GM20431 (cell line): ENCODE measurements around the gene NCMAP.
"Not testable (repeated sequence)": the region's sequence is repeated elsewhere in the genome, so short reads cannot be mapped to it uniquely, and the experiment has no call there.

Experiments used
- in situ Hi-C: fragments of 300-500 bp; cut with MseI, MboI; formaldehyde crosslinking; loops from one replicate; pipeline ENCODE4 v1.15.0; 2020; ENCODE audit warnings: low sequenced_read_pairs; ENCODE audit not compliant: unreplicated experiment

Gene NCMAP

GRCh38 chr1:24540906-24541710, 14.8 kb upstream of the NCMAP start:
- in situ Hi-C loops = no loop called here

DNA sequence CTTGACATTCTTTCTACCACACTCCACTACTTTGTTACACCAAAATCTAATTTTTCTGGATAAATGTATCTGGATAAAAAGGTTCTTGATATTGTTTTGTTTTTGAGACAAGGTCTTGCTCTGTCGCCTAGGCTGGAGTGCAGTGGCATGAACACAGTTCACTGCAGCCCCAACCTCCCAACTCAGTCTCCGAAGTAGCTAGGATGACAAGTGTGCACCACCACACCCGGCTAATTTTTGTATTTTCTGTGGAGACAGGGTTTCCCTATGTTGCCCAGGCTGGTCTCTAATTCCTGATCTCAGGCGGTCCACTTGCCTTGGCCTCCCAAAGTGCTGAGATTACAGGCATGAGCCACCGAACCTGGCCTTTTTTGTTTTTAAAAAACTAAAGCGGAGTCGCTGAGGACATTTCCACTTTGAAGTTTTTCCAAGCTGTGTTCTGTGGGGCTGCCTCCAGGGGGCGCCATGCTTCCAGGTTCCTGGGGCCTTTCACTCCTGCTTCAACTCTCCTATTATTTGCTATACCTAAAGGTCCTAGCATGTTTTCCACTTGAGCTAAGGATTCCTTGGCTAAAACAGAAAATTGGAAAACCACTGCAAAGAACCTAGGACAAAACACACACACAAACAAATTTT, 14.1 kb upstream of the NCMAP start:
- in situ Hi-C loops = no loop called here

GRCh38 chr1:24544239-24544638, 11.6 kb upstream of the NCMAP start:
- in situ Hi-C loops = no loop called here

DNA sequence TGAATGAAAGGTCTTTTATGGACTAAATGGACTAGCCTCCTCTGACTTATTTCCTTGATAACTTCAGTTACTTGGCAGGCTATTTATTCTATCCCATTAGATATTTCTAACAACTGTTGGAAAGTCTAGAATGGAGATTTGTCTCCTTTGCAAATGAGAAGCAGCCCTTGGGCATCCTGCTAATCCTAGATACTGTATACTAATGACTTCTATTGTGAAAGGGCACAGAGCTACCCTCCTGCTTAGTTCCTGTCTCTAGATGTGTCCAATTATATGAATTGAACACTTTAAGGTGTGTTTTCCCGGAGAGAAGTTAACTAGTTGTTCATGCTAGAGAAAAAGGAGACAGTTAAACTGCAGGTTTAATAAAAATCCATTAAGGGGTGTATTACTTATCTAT, 10.2 kb upstream of the NCMAP start:
- in situ Hi-C loops = no loop called here

- in situ Hi-C loops = no loop called here
These were observed 8.7 kb upstream of the NCMAP start for GRCh38 chr1:24547195-24547594.

DNA sequence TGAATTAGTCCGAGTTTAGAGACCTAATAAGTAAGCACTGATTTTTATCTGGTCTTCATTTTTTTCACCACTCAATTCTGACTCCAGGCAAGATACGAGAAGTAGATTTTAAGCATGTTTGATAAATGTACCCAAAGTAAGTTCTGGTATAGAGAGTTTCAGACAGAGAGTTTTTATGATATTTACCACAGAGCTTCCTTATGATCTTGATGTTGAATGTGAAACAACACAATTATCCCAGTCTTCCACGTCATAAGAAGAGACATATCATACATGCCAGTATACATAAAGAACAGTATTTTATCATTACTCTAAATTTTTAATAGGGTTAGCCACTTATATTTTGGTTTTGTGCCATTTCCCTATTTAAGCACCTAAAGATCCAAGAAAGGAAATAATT, 7.8 kb upstream of the NCMAP start:
- in situ Hi-C loops = no loop called here

DNA sequence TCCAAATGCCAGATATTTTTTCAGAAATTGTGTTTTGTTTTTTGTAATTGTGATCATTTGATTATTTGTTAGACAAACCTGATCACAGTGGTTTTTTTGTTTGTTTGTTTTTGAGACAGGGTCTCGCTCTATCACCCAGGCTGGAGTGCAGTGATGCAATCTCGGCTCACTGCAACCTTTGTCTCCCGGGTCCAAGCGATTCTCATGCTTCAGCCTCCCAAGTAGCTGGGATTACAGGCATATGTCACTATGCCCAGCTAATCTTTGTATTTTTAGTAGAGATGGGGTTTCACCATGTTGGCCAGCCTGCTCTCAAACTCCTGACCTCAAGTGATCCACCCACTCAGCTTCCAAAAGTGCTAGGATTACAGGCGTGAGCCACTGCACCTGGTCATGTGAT, 6.7 kb upstream of the NCMAP start:
- in situ Hi-C loops = not testable (repeated sequence)

DNA sequence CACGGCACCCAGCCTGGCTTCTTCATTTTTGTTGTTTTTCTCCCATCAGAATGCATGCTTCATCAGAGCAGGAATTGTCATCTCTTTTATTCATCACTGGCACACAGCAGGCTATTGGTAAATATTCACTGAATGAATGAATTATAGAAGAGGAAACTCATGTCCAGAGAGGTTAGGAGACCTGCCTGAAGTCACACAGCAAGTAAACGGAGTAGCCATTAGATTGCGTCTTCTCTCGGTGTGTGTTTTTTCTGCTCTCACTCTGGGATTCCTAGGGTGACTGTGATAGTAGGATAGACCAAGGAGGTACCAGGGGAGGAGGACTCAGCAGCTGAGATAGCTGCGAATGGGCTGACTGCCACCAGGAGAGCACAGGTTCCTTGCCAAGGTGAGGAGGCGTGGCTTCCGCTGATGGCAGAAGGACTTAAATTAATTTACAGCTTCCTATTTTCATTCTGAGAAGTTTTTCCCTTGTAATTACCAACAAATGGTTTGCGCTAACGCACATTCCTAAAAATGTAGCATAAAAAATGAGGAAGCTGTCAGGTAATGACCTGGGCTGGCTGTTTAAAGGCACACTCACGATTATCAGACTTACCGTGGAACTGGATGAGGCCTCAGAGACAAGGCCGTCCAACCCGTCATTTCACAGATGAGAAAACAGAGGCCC, 4.5 kb upstream of the NCMAP start:
- in situ Hi-C loops = no loop called here

DNA sequence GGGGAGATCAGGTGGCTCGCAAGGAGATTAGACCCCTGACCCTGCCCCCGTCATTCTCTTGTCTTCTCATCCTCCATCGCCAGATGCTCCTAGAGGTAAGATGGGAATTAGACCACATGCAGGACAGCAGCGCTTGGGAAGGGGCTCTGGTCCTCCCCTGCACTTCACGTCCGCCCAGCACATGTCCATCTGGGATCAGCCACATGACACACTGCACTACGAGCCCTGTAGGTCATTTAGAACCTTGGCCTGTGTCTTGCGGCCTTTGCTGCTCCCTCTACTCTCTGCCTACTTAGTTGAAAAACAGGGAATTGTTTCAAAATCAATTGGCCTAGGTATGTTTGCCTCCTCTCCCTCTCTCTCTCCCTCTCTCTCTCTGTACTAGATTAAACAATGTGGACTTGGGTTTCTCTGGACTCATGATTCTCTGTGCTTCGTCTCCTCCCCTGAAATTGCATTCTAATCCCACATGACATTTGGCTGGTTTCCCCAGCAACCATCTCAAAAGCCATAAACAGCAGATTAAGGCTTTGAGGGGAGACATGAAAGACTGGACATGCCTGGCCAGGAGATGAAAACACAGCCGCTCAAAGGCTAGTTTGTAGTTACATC, 3.8 kb upstream of the NCMAP start:
- in situ Hi-C loops = no loop called here

DNA sequence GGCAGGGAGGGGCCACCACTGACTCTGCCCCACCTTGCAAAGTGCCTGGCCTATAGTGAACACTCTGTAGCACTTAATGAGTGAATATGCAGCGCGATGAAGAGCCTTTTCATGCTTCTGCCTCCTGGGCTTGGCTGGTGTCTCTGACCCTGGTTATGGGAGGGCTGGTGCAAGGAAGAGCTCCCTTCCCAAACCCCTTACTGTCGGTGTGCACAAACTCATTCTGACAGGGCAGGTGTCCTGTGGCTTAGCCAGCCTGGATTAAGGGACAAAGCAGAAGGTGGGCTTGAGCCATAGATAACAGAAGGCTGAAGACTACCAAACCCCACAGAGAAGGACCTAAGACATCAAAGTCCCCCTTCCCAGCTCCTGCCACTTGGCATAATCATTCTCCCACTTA, 2.0 kb upstream of the NCMAP start:
- in situ Hi-C loops = no loop called here

GRCh38 chr1:24554714-24555113, 1.2 kb upstream of the NCMAP start:
- in situ Hi-C loops = no loop called here

DNA sequence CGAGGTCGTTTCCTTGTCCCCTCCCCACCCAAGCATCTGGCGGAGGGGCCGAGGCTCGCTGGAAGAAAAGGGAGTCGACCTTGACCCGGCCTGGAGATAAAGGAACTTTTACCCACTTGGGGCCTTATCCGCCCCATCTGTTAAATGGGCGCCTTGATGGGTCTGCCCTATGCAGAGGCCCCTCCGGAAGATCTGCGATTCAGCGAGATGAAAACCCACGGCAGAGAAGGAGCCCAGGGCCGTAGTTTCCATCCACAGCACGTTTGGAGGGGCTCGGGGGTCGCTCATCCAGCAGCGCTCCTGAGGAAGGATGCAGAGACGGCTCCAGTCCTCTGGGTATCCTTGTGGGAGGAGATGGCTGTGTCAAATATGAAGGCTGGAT, 518 bp downstream of the NCMAP start:
- in situ Hi-C loops = no loop called here

- in situ Hi-C loops = no loop called here
These were observed 1.3 kb downstream of the NCMAP start for GRCh38 chr1:24557220-24557619.

DNA sequence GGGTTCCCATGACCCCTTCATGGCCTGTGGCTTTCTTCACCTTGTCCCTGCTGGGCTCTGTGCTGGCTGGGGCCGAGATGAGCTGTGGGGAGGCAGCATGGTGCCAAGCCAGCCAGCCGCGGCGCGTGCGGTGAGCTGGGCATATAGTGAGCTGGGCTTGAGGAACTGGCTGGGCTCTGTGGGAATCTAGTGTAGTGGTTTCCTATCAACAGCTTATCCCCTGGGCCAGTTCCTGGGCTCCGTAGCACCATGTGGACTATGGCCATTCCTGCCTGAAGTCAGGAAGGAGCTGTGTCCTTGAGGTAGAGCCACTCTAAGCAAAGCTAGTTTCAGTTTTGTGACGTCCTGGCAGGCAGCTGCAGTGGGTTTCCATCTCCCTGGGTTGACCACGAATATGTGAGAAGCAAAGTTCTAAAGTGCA, 1.8 kb downstream of the NCMAP start:
- in situ Hi-C loops = no loop called here

- in situ Hi-C loops = no loop called here
These were observed 2.6 kb downstream of the NCMAP start for GRCh38 chr1:24558455-24558854.

DNA sequence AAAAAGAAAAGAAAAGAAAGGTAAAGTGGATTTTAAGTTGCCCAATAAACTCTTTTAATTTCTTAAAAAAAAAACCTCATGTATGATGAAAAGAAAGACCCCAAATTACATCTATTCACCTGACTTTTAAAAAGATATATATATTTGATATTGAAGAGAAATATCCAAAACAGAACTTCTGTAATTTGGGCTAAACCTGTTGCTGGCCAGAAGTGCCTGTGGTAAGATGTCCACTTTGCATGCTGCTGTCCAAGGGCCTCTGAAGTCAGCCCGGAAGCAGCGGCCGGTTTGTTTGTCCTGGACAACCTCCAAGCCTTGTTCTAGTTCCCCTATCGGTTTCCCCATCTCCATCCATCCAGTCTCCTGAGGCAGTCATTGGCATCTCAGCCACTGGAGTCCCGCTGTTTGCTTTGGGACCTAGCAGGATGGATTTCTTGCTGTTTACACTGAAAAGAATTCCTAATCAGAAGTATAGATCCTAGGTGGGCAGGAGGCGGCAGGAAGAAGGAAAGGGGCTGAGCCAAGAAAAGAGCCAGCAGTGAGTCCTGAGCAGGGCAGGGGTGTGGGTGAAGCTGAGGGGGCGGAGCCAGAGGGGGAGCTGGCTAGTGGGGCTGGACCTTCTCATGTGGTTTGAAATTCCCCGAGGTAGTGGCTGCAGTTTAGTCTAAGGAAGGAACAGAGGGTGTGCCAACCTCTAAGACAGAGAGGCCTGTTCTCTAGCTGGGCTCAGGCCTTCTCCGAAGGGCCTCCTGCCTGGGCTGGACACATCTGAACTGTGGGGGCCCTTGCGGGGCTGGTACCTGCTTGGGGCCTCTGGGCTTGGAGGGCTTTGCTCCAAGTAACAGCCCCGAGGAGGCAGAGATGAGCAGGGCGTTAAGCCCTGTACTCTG, 3.3 kb downstream of the NCMAP start:
- in situ Hi-C loops = no loop called here

- in situ Hi-C loops = no loop called here
These were observed 4.5 kb downstream of the NCMAP start for GRCh38 chr1:24560361-24560760.

DNA sequence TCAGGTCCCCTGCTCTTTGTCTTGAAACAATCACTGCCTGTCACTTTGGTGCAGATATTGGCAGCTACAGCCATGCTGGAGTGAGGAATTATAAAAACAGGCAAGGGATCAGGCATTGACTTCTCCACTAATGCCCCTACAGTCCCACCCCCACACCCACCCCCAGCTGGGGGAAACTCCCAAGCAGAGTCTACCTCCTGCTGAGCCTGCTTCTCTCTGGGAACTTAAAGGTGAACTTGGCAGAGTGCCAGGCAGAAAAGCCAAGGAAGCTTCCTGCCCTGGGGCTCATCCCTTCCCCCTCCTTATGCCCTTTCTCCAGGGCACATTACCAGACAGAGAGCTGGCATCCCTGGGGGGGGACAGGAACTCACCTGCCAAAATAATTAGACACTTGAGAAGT, 6.7 kb downstream of the NCMAP start:
- in situ Hi-C loops = no loop called here

DNA sequence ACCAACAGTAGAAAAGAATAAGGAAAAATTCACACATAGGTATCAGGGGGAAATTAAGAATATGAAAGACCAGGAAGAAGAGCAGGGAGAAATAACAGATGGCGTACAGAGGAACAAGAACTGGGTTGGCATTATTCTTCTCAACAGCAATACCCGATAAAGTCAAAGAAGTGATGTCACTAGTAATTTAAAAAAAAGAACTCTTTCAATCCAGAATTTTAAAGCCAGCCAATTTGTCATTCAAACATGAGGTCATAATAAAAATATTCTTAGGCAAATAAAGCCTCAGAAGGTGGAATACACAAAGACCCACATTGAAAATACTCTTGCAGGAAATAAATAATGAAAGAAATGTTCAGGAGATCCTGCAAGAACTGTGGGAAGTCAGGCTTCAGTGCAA, 8.8 kb downstream of the NCMAP start:
- in situ Hi-C loops = no loop called here

- in situ Hi-C loops = no loop called here
These were observed 10.5 kb downstream of the NCMAP start for GRCh38 chr1:24566236-24566867.
